Ureter (tissue), 1 donor: ENCODE measurements around the gene SLC26A8. TPM values are rescaled to one million over a fixed set of nuclear protein-coding genes. Genes with fewer than 3 reads are reported as not detected.
A peak's percentile ranks its signal among the peaks of the same experiment; 100 is the strongest.
"Not testable (repeated sequence)": the region's sequence is repeated elsewhere in the genome, so short reads cannot be mapped to it uniquely, and the experiment has no call there.

ENCODE experiments used
- DNase-seq: peaks from one replicate; pipeline ENCODE4 v3.0.0-alpha.2; 2020; ENCODE audit warnings: low spot score
- total RNA-seq: library from RNA; stranded (reverse); gene quantifications from one replicate; pipeline ENCODE4 v1.2.4, GENCODE V29; 2023
- donor health status: DM: yes; HTN: yes; CAD: no.

Gene SLC26A8
- total RNA-seq, 1 donor from 2014 or later = 0.18 TPM

DNA sequence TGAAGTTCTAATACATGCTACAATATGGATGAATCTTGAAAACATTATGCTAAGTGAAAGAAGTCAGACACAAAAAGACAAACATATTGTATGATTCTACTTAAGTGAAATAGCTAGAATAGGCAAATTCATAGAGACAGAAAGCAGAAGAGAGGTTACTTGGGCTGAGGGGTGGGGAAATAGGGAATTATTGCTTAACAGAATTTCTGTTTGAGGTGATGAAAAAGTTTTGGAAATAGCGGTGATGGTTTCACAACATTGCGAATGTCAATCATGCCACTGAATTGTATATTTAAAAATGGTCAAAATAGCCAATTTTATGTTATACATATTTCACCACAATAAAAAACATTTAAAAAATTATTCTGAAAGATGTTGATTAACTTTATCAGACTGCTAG is 6.1 kb downstream of the SLC26A8 start:
- no peak for DNase-seq

DNA sequence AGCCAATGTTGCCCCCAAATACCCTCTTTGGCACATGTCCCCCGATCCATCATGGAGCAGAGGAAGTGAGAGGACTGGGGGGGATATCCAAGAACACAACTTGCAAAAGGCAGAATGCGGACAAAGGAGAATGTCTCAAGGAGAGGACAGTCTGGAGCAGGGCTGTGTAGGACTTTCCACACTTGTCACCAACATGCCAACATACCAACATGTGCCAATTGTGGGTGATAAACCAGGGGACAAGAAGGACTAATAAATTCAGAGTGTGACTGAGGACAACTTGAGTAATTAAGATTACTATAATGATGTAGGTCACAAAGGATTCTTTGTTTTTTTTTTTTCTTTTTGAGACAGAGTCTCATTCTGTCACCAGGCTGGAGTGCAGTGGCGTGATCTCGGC is 8.8 kb downstream of the SLC26A8 start:
- no peak for DNase-seq

DNA sequence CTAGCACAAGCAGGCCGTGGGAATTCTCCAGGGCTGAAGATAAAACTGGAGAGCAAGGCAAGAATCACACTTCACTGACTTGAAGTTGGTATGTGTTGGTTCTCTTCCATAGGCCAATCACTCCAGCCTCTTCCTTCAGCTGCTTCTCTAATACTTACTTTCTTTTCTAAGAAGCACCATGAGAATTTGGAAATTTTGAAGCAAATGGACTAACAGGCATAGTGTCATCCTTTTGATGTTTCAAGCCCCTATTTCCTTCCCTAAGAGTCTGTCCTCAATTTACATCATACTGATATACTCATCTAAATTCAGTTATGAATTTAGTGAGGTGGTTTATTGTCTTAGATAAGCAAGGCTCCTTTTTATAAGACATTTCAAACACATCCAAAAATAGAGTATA is 24.0 kb downstream of the SLC26A8 start:
- DNase-seq = no peak

DNA sequence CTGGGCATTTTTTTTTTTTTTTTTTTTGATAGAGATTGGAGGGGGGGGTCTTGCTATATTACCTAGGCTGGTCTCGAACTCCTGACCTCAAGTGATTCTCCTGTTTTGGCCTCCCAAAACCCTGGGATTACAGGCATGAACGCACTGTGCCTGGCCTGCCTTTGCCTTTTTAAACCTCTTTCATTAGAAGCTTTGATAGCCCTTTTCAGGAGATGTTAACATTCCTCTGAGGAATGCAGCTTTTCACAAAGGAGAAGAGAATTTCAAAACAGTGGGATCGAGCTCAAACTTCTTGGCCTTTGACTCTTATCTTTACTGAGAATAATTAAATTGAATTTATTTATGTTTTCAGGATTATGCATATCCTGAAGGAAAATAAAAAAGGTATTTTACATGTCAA is 31.3 kb downstream of the SLC26A8 start:
- DNase-seq = no peak

DNA sequence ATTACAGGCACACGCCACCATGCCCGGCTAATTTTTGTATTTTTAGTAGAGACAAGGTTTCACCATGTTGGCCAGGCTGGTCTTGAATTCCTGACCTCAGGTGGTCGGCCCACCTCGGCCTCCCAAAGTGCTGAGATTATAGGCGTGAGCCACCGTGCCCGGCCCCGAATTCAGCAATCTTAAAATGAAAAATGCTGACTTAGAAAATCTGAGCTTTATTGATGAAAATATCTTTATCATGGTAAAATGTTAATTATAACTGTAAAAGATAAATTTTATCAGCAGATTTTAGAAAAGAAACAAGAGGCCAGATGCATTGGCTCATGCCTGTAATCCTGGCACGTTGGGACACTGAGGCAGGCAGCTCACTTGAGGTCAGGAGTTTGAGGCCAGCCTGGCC is 36.4 kb downstream of the SLC26A8 start:
- not testable (repeated sequence) for DNase-seq

DNA sequence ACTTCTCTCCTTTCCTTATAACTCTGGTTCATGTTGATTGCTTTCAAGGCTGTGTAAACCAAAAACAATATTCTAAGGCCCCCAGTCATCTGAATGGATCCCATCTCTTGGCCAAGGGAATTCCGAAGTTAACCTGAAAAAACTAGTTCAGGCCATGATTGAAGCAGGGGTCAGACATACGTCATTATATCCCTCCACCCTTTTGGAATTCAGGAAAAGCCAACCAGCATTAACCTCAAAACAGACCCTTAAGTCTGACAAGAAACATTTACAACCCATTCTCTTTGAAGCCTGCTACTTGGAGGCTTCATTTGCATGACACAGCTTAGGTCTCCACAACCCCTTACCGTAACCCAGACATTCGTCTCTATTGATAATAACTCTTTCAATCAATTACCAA is 39.7 kb downstream of the SLC26A8 start:
- DNase-seq = no peak

DNA sequence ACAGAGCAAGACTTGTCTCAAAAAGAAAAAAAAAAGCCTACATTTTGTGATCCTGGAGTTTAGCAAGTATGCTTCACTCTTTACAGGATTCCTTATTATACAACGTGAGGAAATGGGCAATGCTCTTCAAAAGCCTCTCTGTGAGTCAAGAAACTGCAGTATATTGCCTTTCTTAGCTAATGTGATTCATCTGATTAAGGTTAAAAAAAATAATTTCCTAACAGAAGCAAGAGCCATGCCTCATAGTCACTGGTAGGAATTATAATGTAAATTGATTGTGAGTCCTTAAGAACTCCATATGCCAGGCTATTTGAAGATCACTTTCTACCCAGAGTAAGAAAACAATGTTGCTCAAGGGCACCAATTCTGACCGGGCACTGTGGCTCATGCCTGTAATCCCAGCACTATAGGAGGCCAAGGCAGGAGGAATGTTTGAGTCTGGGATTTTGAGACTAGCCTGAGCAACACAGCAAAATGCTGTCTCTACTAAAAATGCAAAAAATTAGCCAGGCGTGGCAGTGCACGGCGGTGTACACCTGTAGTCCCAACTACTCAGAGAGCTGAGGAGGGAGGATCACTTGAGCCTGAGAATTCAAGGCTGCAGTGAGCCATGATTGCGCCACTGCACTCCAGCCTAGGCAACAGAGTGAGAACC is 43.3 kb downstream of the SLC26A8 start:
- DNase-seq = no peak

DNA sequence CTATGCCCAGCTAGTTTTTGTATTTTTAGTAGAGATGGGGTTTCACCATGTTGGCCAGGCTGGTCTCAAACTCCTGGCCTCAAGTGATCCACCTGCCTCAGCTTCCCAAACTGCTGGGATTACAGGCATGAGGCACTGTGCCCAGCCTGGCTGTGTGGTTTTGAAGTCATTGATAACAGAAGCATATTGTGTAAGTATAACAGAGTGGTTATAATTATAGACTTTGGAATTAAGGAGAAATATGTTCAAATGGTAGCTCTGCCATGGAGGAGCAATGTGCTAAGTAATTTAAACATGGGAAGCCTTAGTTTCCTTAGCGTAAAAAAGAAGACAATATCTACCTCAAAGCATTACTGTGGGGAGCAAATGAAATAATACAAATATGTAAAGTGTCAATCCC is 44.3 kb downstream of the SLC26A8 start:
- DNase-seq = not testable (repeated sequence)

DNA sequence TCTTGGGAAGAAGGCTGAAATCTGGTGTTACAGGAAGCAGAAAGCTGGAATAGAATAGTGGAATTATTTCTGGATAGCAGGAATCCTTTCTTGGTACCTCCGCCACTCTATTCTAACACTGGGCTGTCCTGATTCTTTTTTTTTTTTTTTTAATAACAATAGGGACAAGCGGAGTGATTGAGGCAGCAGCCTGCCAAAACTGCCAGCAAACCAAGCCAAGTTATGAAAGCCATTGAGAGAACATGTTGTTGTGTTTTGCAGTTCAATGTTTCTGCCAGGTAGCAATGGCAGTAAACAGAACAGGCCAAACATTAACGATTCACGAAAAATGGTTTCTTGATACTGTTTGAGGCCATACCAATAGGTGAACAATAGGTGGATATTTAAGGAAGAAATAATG is 47.1 kb downstream of the SLC26A8 start:
- no peak for DNase-seq

DNA sequence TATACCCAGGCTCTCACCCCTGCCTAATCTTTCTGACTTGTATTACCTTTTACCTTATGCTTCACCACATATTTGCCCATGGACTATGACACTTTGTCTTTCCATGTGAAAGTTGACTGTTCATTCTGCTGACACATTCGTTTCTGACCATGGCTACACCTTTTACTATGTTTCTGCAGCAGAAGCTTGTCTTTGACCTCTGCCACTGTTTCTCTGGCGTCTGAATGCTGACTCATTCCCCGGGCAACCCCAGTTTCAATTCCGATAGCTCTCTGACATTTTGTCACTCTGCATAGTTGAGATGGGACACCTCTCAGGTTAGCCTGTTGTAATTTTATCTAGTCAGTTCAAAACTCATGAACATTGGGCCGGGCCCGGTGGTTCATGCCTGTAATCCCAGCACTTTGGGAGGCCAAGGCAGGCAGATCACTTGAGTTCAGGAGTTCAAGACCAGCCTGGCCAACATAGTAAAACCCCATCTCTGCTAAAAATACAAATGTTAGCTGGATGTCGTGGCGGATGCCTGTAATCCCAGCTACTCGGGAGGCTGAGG is 50.7 kb downstream of the SLC26A8 start:
- DNase-seq = peak; percentile 60

DNA sequence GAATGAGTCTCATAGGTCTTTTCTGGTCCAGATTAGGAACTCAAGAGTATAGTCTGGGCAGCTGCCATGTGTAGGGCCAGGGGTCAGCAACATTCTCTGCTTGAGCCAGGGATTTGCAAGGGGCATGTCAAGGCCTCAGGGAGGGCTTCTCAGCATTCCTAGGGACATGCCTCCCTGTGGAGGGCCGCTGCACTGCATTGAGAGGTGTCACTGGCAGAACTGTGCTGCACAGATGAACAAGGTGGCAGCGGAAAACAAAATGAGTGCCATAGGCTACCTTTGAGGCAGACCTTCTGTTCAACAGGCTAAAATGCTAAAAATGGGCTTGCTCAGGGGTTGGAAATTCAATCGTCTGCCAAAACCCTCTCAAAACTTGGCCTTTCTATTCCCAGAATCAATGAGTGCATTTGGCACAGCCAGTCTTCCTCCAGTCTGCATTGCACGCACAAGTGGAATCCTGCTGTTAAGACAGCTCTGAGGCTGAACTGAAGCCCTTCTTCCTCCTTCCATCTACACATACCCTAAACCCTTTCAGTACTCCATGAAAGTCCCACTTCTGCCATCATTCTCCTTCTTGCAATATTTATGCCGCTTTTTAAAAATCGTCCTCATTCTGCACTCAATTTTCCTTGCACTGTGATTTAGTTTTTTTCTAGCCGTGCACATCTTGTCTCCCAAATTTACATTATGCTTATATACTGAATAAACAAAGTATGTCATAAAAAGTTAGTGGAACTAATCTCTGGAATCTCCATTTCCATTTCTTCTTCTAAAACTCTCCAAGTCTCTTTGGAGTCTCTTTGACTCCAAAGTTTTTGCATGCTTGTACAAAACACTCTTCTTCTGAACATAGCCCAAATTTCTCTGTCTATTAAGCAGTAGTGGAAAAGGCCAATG is 51.7 kb downstream of the SLC26A8 start:
- DNase-seq = no peak

DNA sequence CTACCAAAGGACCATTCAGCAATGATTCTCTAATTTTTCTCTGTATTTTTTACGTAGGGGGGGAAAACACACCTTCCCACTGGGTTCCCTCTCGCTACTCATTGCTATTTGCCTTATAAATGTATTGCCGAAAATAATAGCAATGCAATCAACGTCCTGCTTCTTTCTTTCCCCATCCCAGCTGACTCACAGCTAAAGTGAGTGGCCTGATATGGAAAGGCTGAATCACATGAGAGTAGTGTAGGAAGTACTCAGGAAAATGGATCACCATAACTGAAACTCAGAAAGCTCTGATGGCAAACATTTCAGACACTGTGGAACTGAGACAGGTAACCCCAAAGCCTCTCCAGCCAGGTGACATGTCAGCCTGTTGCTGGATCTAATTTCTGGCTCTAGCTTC is 54.3 kb downstream of the SLC26A8 start:
- DNase-seq = no peak

DNA sequence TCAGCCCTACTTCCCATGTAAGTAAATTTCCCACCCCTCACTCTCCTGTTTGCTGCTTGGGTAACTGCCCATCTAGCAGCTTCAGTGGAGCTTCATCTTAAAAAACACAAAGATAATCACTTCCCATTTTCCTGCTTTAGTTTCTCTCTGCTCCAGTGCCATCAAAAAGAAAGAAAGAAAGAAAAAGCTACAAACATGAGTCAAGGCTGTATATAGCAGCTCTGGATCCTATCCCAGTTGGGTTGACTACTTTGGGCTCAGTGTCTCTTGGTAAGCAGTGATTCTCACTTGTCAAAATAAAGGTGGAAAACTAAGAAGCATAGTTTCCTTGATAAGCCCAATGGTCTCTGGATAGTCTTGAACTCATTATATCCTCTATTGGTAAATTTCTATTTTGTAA is 54.8 kb downstream of the SLC26A8 start:
- DNase-seq = no peak

DNA sequence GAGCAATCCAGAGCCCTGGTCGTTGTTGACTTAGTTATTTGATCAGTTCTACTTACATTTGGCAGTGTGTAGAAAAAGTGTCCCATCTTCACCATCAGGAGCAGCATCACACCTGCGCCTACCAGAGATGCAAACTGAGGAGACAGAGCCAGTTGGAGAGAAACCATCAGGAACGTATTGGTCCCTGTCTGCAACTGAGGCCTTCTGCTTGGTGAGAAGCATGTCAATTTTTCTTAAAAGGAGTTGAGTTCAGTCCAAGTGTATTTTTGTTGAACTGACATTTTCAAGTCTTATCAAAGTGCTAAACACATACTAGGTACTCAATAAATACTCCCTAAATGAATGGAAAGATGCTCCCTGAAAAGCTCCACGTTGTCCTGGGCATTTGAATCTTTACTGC is 55.6 kb downstream of the SLC26A8 start:
- DNase-seq = no peak

DNA sequence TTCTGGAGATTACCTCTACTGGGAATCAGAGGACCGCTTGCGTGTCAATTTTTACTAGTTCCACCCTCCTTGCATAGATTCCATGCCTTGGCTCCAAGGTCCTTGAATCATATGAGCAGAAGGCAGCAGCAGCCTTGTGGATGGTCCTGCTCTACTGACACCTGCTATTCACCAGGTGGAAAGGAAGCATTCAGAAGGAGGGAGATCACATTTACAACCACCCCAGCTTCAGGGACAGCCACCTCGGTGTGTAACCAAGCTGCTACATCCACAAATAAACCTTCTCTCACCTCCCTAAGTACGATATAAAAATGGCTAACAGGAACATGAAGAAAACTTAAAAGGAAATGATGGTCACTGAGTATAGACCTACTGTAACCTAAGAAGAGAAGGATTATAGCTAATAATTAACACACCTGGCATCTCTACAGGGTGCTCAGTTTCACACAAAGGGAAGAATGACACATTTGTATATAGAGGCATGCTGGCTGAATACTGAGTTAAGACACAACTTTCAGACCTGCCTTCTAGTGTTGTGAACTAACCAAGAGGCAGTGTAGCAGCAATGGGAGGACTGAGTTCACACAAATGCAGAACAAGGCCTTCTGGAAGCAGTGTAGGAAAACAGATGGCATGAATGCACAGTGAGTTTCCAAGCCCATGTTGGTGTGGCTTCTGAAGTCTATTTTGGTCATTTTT is 57.2 kb downstream of the SLC26A8 start:
- DNase-seq = no peak

DNA sequence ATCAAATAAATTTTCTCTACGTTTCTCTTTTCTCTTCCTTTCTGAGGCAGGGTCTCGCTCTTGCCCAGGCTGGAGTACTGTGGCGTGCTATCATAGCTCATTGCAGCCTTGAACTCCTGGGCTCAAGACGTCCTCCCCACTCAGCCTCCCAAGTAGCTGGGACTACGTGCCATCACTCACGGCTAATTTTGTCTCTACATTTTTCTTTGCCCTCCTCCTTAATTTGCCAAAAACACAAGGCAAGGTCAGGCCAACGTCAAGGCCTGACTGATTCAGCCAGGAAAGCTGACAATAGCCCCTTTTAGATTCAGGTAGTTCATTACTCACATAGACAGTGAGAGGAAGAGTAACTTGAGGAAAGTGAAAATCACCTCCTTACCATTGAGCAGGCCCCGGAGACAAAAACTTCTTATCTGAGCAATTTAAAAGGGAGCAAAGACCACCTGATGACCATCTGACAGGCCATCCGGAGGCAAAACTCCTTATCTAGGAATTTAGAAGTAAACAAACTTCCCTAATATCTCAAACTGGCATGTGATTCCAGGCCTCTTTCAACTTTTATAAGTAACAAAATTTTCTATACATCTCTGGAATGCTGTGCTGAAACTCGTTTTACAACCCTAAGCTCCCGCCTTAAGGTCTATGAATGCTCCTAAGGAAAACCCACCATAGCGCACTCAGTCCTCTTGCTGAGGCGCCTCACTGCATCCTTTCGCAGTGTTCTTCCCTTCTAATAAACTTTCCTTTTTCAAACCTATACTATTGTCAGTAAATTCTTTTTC is 61.5 kb downstream of the SLC26A8 start:
- no peak for DNase-seq

DNA sequence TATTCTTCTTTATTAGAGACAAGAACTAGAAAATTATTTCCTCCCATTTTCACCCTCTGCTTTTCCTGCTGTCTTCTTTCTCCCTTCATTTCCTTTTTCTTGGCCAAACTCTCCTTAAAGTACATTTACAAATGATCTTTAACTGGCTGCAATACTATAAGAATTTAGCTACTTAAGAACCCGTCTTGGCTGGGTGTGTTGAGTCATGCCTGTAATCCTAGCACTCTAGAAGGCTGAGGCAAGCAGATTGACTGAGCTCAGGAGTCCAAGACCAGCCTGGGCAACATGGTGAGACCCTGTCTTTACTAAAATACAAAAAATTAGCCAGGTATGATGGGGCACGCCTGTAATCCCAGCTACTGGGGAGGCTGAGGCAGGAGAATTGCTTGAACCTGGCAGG is 64.3 kb downstream of the SLC26A8 start:
- DNase-seq = no peak

DNA sequence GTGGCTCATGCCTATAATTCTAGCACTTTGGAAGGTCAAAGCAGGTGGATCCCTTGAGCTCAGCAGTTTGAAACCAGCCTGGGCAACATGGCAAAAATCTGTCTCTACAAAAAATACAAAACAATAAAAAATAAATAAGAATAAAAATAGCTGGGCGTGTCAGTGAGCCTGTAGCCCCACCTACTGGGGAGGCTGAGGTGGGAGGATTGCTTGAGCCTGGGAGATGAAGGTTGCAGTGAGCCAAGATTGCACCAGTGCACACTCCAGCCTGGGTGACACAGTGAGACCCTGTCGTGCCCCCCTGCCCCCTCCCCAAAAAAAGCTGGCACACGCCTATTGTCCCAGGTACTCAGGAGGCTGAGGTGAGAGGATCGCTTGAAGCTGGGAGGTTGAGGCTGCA is 68.5 kb downstream of the SLC26A8 start:
- DNase-seq = no peak

DNA sequence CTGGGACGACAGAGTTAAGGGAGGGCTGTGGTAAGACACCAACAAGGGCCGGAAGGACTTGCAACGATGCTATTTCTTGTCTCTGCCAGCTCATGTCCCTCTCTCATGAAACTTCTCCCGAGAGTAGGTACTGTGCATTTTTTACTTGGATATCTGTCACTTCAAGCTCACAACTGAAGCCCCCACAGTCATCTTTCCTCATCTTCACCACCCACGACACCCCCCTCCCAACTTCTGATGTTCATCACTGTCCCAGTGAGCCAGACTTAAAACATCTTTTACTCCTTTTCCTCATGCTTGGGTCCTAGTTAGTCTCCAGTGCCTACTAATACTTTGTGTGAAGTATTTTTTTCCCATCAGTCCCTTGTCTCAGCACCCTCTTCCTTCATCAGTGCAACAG is 68.9 kb downstream of the SLC26A8 start:
- DNase-seq = no peak

DNA sequence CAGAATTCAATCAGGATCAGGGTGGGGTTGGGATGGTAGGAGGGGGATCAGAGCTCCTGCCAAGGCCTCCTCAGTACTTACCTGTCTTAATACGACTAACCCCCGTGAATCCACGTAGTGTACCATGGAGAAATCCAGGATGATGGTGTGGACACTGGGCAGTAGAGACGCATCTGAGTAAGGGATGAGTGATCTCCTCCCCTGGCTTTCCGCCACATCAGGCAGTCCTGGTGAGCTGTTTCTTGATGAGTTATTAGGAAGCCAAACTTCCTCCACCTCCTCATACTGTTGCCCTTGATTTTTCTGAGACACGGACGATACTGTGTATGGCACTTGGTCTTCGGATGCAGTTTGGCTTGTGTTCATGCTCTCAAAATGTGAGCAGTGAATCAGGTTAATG is 69.4 kb downstream of the SLC26A8 start:
- no peak for DNase-seq

DNA sequence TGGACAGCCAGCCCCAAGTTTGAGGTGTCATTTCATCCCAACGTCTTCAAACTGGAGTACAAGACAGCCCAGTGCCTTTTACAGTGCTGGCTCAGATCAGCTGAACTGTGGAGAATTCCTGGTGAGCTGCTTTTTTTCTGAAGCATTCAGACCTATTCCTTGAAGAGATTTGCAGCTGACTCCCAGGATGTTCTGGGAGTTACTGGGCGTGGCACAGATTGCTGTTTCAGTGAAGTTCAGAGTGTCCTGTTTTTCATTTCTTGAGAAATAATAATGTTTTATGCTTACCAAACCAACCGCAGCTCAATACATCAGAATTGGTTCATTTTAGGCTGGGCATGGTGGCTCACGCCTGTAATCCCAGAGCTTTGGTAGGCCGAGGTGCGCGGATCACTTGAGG is 70.1 kb downstream of the SLC26A8 start:
- no peak for DNase-seq

DNA sequence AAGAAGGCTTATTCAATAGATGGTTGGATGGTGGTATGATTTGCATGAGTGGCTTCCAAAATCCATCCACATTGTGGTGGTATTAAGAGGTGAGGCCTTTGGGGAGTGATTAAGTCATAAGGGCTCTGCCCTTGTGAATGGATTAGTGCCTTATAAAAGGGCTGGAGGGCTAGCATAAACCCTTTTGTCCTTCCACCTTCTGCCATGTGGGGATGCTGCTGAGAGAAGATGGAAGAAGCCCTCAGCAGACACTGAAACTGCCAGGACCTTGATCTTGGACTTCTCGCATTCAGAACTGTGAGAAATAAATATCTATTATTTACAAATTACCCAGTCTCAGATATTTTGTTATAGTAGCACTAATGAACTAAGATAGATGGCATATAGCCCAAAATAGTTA is 75.7 kb downstream of the SLC26A8 start:
- DNase-seq = no peak
